GM12878 (cell line): ENCODE data around the gene KRTAP4-1. TPM values are rescaled to one million over a fixed set of nuclear protein-coding genes. Genes with fewer than 3 reads are reported as not detected.

Source experiments
- ATAC-seq: fragments of 200-7000 bp; cut with Tn5 transposase; 3 replicates; pipeline ENCODE4 v1.9.1; 2020; ENCODE audit warnings: mild to moderate bottlenecking, moderate library complexity
- BruUV-seq: library from RNA; stranded (reverse); fragments of 400-500 nt; replicated peaks from 2 replicates; lab custom pipeline; 2021; lab: Mats Ljungman, UMichigan
- CTCF ChIA-PET: fragments of 300-600 bp; sonication (Branson Sonifier 250); formaldehyde crosslinking; extraction: SDS; loops from one replicate; lab custom pipeline; 2021; ENCODE audit warnings: inconsistent platforms; lab: Yijun Ruan, JAX
- POLR2A ChIA-PET: fragments of 350-600 bp; formaldehyde crosslinking; extraction: SDS; loops from one replicate; lab custom pipeline; 2021; ENCODE audit warnings: inconsistent platforms; lab: Charles Lee
- RAD21 ChIA-PET: fragments of 300-600 bp; sonication (Branson Sonifier 250); formaldehyde crosslinking; loops from one replicate; lab custom pipeline; 2023; ENCODE audit warnings: antibody characterized with exemption; ENCODE audit not compliant: unreplicated experiment; lab: Charles Lee
- SMC1A ChIA-PET: fragments of 300-600 bp; sonication (Branson Sonifier 250); formaldehyde crosslinking; loops from one replicate; lab custom pipeline; 2023; ENCODE audit not compliant: unreplicated experiment, uncharacterized antibody; lab: Charles Lee
- DNase-seq: peaks from one replicate; pipeline ENCODE4 v3.0.0-alpha.2; 2011; ENCODE audit warnings: low read depth, low spot score
- FAIRE-seq: peaks from 3 replicates; lab custom pipeline; 2011; peaks lifted over from hg19 to GRCh38; lab: Jason Lieb, UNC
- H2AFZ ChIP-seq: 2 replicates; pipeline ENCODE4 v1.6.0; 2011; ENCODE audit warnings: low read depth, low read length, control low read depth; ENCODE audit not compliant: control insufficient read depth
- H3K27ac ChIP-seq: 2 replicates; pipeline ENCODE4 v1.5.1; 2011; ENCODE audit warnings: control low read depth; ENCODE audit not compliant: control insufficient read depth, insufficient read depth
- H3K27me3 ChIP-seq, 2 experiments: replicated peaks in 1 of 2; 2 replicates each; pipeline versions ENCODE4 v1.6.0 to v1.6.1; 2011; ENCODE audit warnings: low read length in 1 of 2; ENCODE audit not compliant: control insufficient read depth in 2 of 2, insufficient read depth in 2 of 2
- H3K36me3 ChIP-seq, 2 experiments: 2 replicates each; pipeline ENCODE4 v1.5.1; 2011; ENCODE audit warnings: low read length in 1 of 2; ENCODE audit not compliant: control insufficient read depth in 2 of 2, insufficient read depth in 2 of 2
- H3K4me1 ChIP-seq: 2 replicates; pipeline ENCODE4 v1.6.1; 2011; ENCODE audit warnings: mild to moderate bottlenecking, low read length, moderate library complexity, mixed read lengths; ENCODE audit not compliant: control insufficient read depth, insufficient read depth
- H3K4me2 ChIP-seq: 2 replicates; pipeline ENCODE4 v1.6.0; 2011; ENCODE audit warnings: control low read depth; ENCODE audit not compliant: control insufficient read depth, insufficient read depth
- H3K4me3 ChIP-seq: fragments of 200-600 bp; sonication (generic); 2 replicates; pipeline ENCODE4 v1.5.1; 2016
- H3K79me2 ChIP-seq: 2 replicates; pipeline ENCODE4 v1.6.0; 2011; ENCODE audit warnings: low read length; ENCODE audit not compliant: control insufficient read depth, insufficient read depth
- H3K9ac ChIP-seq: 2 replicates; pipeline ENCODE4 v1.8.0; 2011; ENCODE audit warnings: low read length, control low read depth, mixed read lengths; ENCODE audit not compliant: control insufficient read depth, insufficient read depth
- H3K9me3 ChIP-seq: replicated peaks from 3 replicates; pipeline ENCODE4 v1.5.1; 2011; ENCODE audit warnings: mild to moderate bottlenecking, low read length; ENCODE audit not compliant: control insufficient read depth, insufficient read depth
- H4K20me1 ChIP-seq: 2 replicates; pipeline ENCODE4 v1.6.0; 2011; ENCODE audit not compliant: control insufficient read depth, insufficient read depth
- MEF2B ChIP-seq: fragments of 450-650 bp; IDR thresholded peaks from 2 replicates; pipeline ENCODE4 v1.6.1; 2018; ENCODE audit warnings: mild to moderate bottlenecking, moderate library complexity; ENCODE audit not compliant: partially characterized antibody, poor library complexity, severe bottlenecking
- PKNOX1 ChIP-seq: fragments of 450-650 bp; IDR thresholded peaks from 2 replicates; pipeline ENCODE4 v1.6.1; 2016; ENCODE audit warnings: mild to moderate bottlenecking
- RCOR1 ChIP-seq: conservative IDR thresholded peaks from 2 replicates; pipeline ENCODE4 v1.6.1; 2012; ENCODE audit warnings: low read depth, low read length, improper control_type of control experiment
- RFX5 ChIP-seq: IDR thresholded peaks from 2 replicates; pipeline ENCODE4 v1.6.1; 2011; ENCODE audit warnings: low read depth, low read length, improper control_type of control experiment
- SRF ChIP-seq, 2 experiments: IDR thresholded peaks; 2 replicates each; pipeline ENCODE4 v1.6.1; 2011; ENCODE audit warnings: low read depth in 2 of 2, low read length in 2 of 2, mild to moderate bottlenecking in 1 of 2, moderate library complexity in 1 of 2
- STAT3 ChIP-seq: IDR thresholded peaks from 2 replicates; pipeline ENCODE4 v1.6.1; 2011; ENCODE audit warnings: low read depth, low read length, improper control_type of control experiment
- ZNF384 ChIP-seq: IDR thresholded peaks from 2 replicates; pipeline ENCODE4 v1.6.1; 2012; ENCODE audit warnings: low read depth, mild to moderate bottlenecking, low read length, improper control_type of control experiment, borderline replicate concordance
- WGBS: methylation state at CpG from one replicate; pipeline ENCODE4 v1.1.6; 2016; ENCODE audit warnings: low lambda C conversion rate; ENCODE audit not compliant: insufficient replicate concordance, insufficient coverage; ENCODE audit errors: missing lambda C conversion rate; 5-methylcytosine and 5-hydroxymethylcytosine counted together
- in situ Hi-C: fragments of 300-500 bp; cut with MboI; formaldehyde crosslinking; loops from 9 replicates; pipeline ENCODE4 v1.14.3; 2018; ENCODE audit warnings: mixed read lengths
- intact Hi-C: fragments of 100-400 bp; cut with micrococcal nuclease; formaldehyde crosslinking; loops from one replicate; pipeline ENCODE4 v1.14.2; 2022; ENCODE audit not compliant: unreplicated experiment
- polyA plus RNA-seq, 11 experiments: library from polyadenylated mRNA; depleted of rRNA in 4 of 11; unstranded in 6 of 11; stranded (reverse) in 5 of 11; fragments of >200 nt; fragmentation: Nextera tagmentation in 4 of 11; fragmentation: Illumina TruSeq in 1 of 11; extraction: Ambion mirVana in 4 of 11; extraction: Trizol in 1 of 11; gene quantifications; 1 replicate in 1 of 11; 2 replicates in 10 of 11; pipeline versions ENCODE4 v1.2.1 to v1.2.3, GENCODE V29; 2011 to 2016; ENCODE audit warnings: inconsistent platforms in 2 of 11, missing spikeins in 2 of 11, low read depth in 1 of 11
- total RNA-seq, 4 experiments: library from RNA; depleted of rRNA in 3 of 4; stranded (reverse); fragments of >200 nt in 3 of 4; fragmentation: Illumina TruSeq in 1 of 4; extraction: Trizol in 1 of 4; gene quantifications; 2 replicates each; pipeline versions ENCODE4 v1.2.1 to v1.2.3, GENCODE V29; 2013 to 2021

The KRTAP4-1 gene
- total and polyA plus RNA-seq, 10 of the 15 experiments (the other 5 are each of a cell fraction or from before 2014, with no cell fraction given), result not detected

GRCh38 chr17:41211845-41212466 is 27.2 kb upstream of the KRTAP4-1 start:
- Histone ChIP-seq H3K79me2 (no peaks in the 10 kb centered on the region), H2AFZ (no peak overlapping the region), H3K4me2 (no peak overlapping the region), H4K20me1 (no peaks in the 10 kb centered on the region), H3K27me3 (no peaks in the 10 kb centered on the region; a peak in 1 of 4 replicates), H3K27ac (no peak overlapping the region), H3K4me1 (no peaks in the 10 kb centered on the region)
- POLR2A ChIA-PET, result no interaction called here
- ATAC-seq (no peak), FAIRE-seq (no peak)
- 0% methylated on average over 1 of the region's 1 CpG for WGBS
- in situ Hi-C loops (no loop called here), intact Hi-C loops (no loop called here)
- SMC1A ChIA-PET, result no interaction called here
- no TSS peak for BruUV-seq
- TF ChIP-seq PKNOX1, result no peak
- TF ChIP-seq MEF2B, result no peak
- no peak for TF ChIP-seq ZNF384
- no peak for TF ChIP-seq STAT3
- no peak for TF ChIP-seq RCOR1
- no peak for TF ChIP-seq SRF (IDR thresholded peaks at IDR 0.05; ENCODE audit: low read depth in 2 of 2, low read length in 2 of 2)
- no peak for TF ChIP-seq RFX5
- TF ChIP-seq, all 136 proteins: peak for 0
- Histone ChIP-seq H3K4me3 (no peak overlapping the region), H3K9me3 (no peaks in the 10 kb centered on the region), H3K36me3 (no peaks in the 10 kb centered on the region), H3K9ac (no peak overlapping the region)
- no peak for DNase-seq
- RAD21 ChIA-PET, result no interaction called here
- CTCF ChIA-PET, result no interaction called here
